HCT116 (cell line): Measurements from ENCODE around the gene GPT2. TPM values are rescaled to one million over a fixed set of nuclear protein-coding genes. Genes with fewer than 3 reads are reported as not detected.

Source experiments
- ATAC-seq: fragments of 200-7000 bp; cut with Tn5 transposase; 2 replicates; pipeline ENCODE4 v1.9.1; 2020; ENCODE audit warnings: mild to moderate bottlenecking, moderate library complexity
- BruUV-seq: library from RNA; stranded (reverse); fragments of 400-500 nt; replicated peaks from 2 replicates; lab custom pipeline; 2021; lab: Mats Ljungman, UMichigan
- CTCF ChIA-PET: fragments of 300-600 bp; sonication (Branson Sonifier 250); formaldehyde crosslinking; loops from one replicate; lab custom pipeline; 2021; ENCODE audit warnings: antibody characterized with exemption; lab: Charles Lee
- POLR2A ChIA-PET: fragments of 300-600, 350-600 bp; sonication (Branson Sonifier 250); formaldehyde crosslinking; loops from one replicate; lab custom pipeline; 2021; ENCODE audit warnings: antibody characterized with exemption; lab: Charles Lee
- RAD21 ChIA-PET, 2 experiments: fragments of 300-600 bp; sonication (Branson Sonifier 250); formaldehyde crosslinking; loops; one replicate each; lab custom pipeline; 2023; ENCODE audit warnings: low total read pairs in 2 of 2; ENCODE audit not compliant: uncharacterized antibody in 2 of 2, unreplicated experiment in 2 of 2, low non-redundant PET in 1 of 2; lab: Charles Lee
- DNase-seq: peaks from one replicate; pipeline ENCODE4 v3.0.0-alpha.2; 2010; ENCODE audit warnings: low read depth, low spot score
- H2AFZ ChIP-seq: fragments of 200-600 bp; shearing (Covaris generic), sonication (generic); 2 replicates; pipeline ENCODE4 v1.6.1; 2017; ENCODE audit warnings: low read depth, mixed run types, mixed read lengths, antibody characterized with exemption, low read length; ENCODE audit not compliant: poor library complexity, severe bottlenecking
- H3K27ac ChIP-seq: 2 replicates; pipeline ENCODE4 v1.5.1; 2012; ENCODE audit warnings: low read depth, low read length
- H3K27me3 ChIP-seq: fragments of 200-600 bp; sonication (generic); 2 replicates; pipeline ENCODE4 v1.6.1; 2016; ENCODE audit warnings: mixed run types, low read length, mixed read lengths; ENCODE audit not compliant: insufficient read depth
- H3K36me3 ChIP-seq, 2 experiments: fragments of 200-500 bp in 1 of 2; fragments of 200-600 bp in 1 of 2; sonication (Bioruptor generic) in 1 of 2; sonication (generic) in 1 of 2; 2 replicates each; pipeline versions ENCODE4 v1.5.1 to v1.6.1; 2014 to 2016; ENCODE audit warnings: low read length in 2 of 2, inconsistent platforms in 1 of 2, mixed read lengths in 1 of 2, mixed run types in 1 of 2; ENCODE audit not compliant: insufficient read depth in 2 of 2, control insufficient read depth in 1 of 2
- H3K4me1 ChIP-seq, 2 experiments: fragments of 200-600 bp in 1 of 2; sonication (generic) in 1 of 2; 2 replicates each; pipeline versions ENCODE4 v1.5.1 to v1.6.1; 2012 to 2017; ENCODE audit warnings: low read length in 2 of 2, inconsistent platforms in 1 of 2, mild to moderate bottlenecking in 1 of 2, mixed read lengths in 1 of 2, mixed run types in 1 of 2, moderate library complexity in 1 of 2; ENCODE audit not compliant: insufficient read depth in 2 of 2, control insufficient read depth in 1 of 2
- H3K4me2 ChIP-seq: fragments of 200-600 bp; sonication (generic); 2 replicates; pipeline ENCODE4 v1.6.1; 2017; ENCODE audit warnings: mixed run types, low read length, mixed read lengths
- H3K4me3 ChIP-seq, 2 experiments: fragments of 200-600 bp in 1 of 2; sonication (generic) in 1 of 2; replicated peaks in 1 of 2; 2 replicates each; pipeline ENCODE4 v1.5.1; 2011 to 2016; ENCODE audit warnings: low read length in 2 of 2, control low read depth in 1 of 2, low read depth in 1 of 2, mild to moderate bottlenecking in 1 of 2, mixed read lengths in 1 of 2, mixed run types in 1 of 2
- H3K79me2 ChIP-seq: fragments of 200-600 bp; sonication (generic); 2 replicates; pipeline ENCODE4 v1.6.1; 2017; ENCODE audit warnings: mild to moderate bottlenecking, mixed run types, low read length, moderate library complexity, mixed read lengths; ENCODE audit not compliant: insufficient read depth
- H3K9ac ChIP-seq: fragments of 200-600 bp; sonication (generic); 2 replicates; pipeline ENCODE4 v1.6.1; 2016; ENCODE audit warnings: low read length, mixed read lengths
- H3K9me2 ChIP-seq: fragments of 200-600 bp; sonication (generic), shearing (Covaris generic); 2 replicates; pipeline ENCODE4 v1.6.1; 2017; ENCODE audit warnings: mixed run types, mild to moderate bottlenecking, moderate library complexity; ENCODE audit not compliant: insufficient read depth
- H3K9me3 ChIP-seq, 2 experiments: fragments of 200-500 bp in 1 of 2; fragments of 200-600 bp in 1 of 2; sonication (Bioruptor generic) in 1 of 2; sonication (generic) in 1 of 2; 2 replicates each; pipeline ENCODE4 v1.6.1; 2014 to 2017; ENCODE audit warnings: low read length in 2 of 2, mixed read lengths in 2 of 2, inconsistent platforms in 1 of 2, low read depth in 1 of 2, mild to moderate bottlenecking in 1 of 2, mixed run types in 1 of 2, moderate library complexity in 1 of 2; ENCODE audit not compliant: control insufficient read depth in 1 of 2, insufficient read depth in 1 of 2
- H4K20me1 ChIP-seq: fragments of 200-600 bp; sonication (generic), shearing (Covaris generic); 2 replicates; pipeline ENCODE4 v1.6.1; 2017; ENCODE audit warnings: mixed run types, mild to moderate bottlenecking, moderate library complexity; ENCODE audit not compliant: insufficient read depth
- EGR1 ChIP-seq: IDR thresholded peaks from 2 replicates; pipeline ENCODE4 v1.6.1; 2012; ENCODE audit warnings: low read depth
- ELF1 ChIP-seq: IDR thresholded peaks from 2 replicates; pipeline ENCODE4 v1.6.1; 2012; ENCODE audit warnings: low read depth, borderline replicate concordance
- EZH2 ChIP-seq: fragments of 200-600 bp; sonication (generic); IDR thresholded peaks from 2 replicates; pipeline ENCODE4 v1.6.1; 2017; ENCODE audit warnings: antibody characterized with exemption, mixed run types
- FOSL1 ChIP-seq: IDR thresholded peaks from 2 replicates; pipeline ENCODE4 v1.6.1; 2012; ENCODE audit warnings: low read depth
- POLR2A ChIP-seq: IDR thresholded peaks from 2 replicates; pipeline ENCODE4 v1.7.0; 2011; ENCODE audit warnings: borderline replicate concordance; ENCODE audit not compliant: insufficient read depth, insufficient read length; ENCODE audit errors: extremely low read depth
- POLR2AphosphoS5 ChIP-seq: IDR thresholded peaks from 2 replicates; pipeline ENCODE4 v1.6.1; 2011; ENCODE audit warnings: mild to moderate bottlenecking, low read depth, low read length, moderate library complexity
- RAD21 ChIP-seq: IDR thresholded peaks from 2 replicates; pipeline ENCODE4 v1.6.1; 2012; ENCODE audit warnings: low read depth, mild to moderate bottlenecking
- intact Hi-C: fragments of 100-400 bp; cut with micrococcal nuclease; formaldehyde crosslinking; loops from 2 replicates; pipeline ENCODE4 v1.10.0; 2022
- total RNA-seq: library from RNA; stranded (reverse); gene quantifications from one replicate; pipeline ENCODE4 v1.2.1, GENCODE V29; 2021; ENCODE audit not compliant: unreplicated experiment
- TF ChIP-seq, protein P1 (sequence below): IDR thresholded peaks from 2 replicates; pipeline ENCODE4 v1.6.1; 2011; ENCODE audit warnings: mild to moderate bottlenecking, low read length, moderate library complexity; ENCODE audit not compliant: insufficient replicate concordance; ENCODE audit errors: extremely low read depth
- TF ChIP-seq, protein P2 (sequence below): IDR thresholded peaks from 2 replicates; pipeline ENCODE4 v1.6.1; 2012

GPT2 gene
- total RNA-seq, 1 experiment from 2014 or later: 50.6 TPM

DNA sequence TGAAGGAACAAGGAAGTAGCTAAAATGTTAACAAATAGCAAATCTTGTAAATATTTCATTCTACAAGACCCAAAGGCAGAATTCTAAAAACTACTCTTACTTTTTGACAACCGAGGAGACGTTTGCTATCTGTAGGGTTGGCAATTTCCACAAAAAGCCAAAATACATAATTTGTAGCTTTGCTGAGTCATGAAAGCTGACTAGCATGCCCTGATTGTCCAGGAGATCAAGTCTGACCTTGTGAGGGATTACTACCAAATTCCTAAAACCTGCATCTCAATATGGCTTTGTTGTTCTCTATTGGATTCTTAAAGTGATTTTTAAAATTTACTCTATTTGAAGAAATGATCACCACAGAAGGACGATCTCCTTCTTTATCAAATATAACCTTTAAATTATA, 78.5 kb downstream of the GPT2 start:
- Histone ChIP-seq H4K20me1 (peaks cover 11% of the 10 kb centered on the region; the same call in 1 of the 2 replicates), H3K4me1 (no peaks in the 10 kb centered on the region), H3K9me2 (no peaks in the 10 kb centered on the region), H3K4me2 (no peak overlapping the region), H3K36me3 (peaks cover 67 to 79% of the 10 kb centered on the region in 2 experiments), H3K79me2 (peaks cover 84% of the 10 kb centered on the region), H3K4me3 (no peak overlapping the region), H3K9ac (no peak overlapping the region), H3K9me3 (no peaks in the 10 kb centered on the region), H3K27me3 (no peaks in the 10 kb centered on the region), H3K27ac (no peak overlapping the region), H2AFZ (no peak overlapping the region)
- ChIA-PET RAD21 (no interaction called here), POLR2A (no interaction called here), CTCF (interaction anchor here (0.7 to 1.4 kb wide), 2 partner anchors 9 to 14 kb away, joined by 3 to 4 read pairs; no protein-coding TSS in a partner anchor)
- intact Hi-C loops: no loop called here
- TF ChIP-seq RAD21 (no peak), POLR2AphosphoS5 (no peak), FOSL1 (no peak), EZH2 (no peak), ELF1 (no peak), POLR2A (no peak), EGR1 (no peak)
- TF ChIP-seq, protein P1, sequence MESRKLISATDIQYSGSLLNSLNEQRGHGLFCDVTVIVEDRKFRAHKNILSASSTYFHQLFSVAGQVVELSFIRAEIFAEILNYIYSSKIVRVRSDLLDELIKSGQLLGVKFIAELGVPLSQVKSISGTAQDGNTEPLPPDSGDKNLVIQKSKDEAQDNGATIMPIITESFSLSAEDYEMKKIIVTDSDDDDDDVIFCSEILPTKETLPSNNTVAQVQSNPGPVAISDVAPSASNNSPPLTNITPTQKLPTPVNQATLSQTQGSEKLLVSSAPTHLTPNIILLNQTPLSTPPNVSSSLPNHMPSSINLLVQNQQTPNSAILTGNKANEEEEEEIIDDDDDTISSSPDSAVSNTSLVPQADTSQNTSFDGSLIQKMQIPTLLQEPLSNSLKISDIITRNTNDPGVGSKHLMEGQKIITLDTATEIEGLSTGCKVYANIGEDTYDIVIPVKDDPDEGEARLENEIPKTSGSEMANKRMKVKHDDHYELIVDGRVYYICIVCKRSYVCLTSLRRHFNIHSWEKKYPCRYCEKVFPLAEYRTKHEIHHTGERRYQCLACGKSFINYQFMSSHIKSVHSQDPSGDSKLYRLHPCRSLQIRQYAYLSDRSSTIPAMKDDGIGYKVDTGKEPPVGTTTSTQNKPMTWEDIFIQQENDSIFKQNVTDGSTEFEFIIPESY: no peak
- TF ChIP-seq, protein P2, sequence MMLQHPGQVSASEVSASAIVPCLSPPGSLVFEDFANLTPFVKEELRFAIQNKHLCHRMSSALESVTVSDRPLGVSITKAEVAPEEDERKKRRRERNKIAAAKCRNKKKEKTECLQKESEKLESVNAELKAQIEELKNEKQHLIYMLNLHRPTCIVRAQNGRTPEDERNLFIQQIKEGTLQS: no peak
- ATAC-seq (no peak), DNase-seq (no peak)
- TSS peak; percentile 1 for BruUV-seq
